GM15510 (cell line): ENCODE measurements around the gene SLC5A5.

Source experiments
- POLR2A ChIP-seq: IDR thresholded peaks from 3 replicates; pipeline ENCODE4 v1.6.1; 2011; ENCODE audit warnings: borderline replicate concordance; ENCODE audit not compliant: insufficient read length; ENCODE audit errors: extremely low read depth

Gene SLC5A5

GRCh38 chr19:17841810-17842662 lies 29.7 kb upstream of the SLC5A5 start:
- TF ChIP-seq POLR2A, result no peak

GRCh38 chr19:17842663-17843291 lies 29.0 kb upstream of the SLC5A5 start:
- TF ChIP-seq POLR2A, result no peak

GRCh38 chr19:17843292-17843827 lies 28.4 kb upstream of the SLC5A5 start:
- TF ChIP-seq POLR2A, result no peak

GRCh38 chr19:17843908-17844490 lies 27.7 kb upstream of the SLC5A5 start:
- TF ChIP-seq POLR2A, result no peak

- TF ChIP-seq POLR2A, result no peak
Measured at GRCh38 chr19:17846146-17846545, 25.6 kb upstream of the SLC5A5 start.

GRCh38 chr19:17847538-17848366 lies 24.0 kb upstream of the SLC5A5 start, which contains the start of gene JAK3:
JAK3 (minus strand) TSS chr19:17847982; CDS start chr19:17844417, 3,565 bp downstream.
- peak; percentile 76 for TF ChIP-seq POLR2A

- TF ChIP-seq POLR2A, result no peak
Measured at GRCh38 chr19:17848595-17849292, 23.0 kb upstream of the SLC5A5 start.

- TF ChIP-seq POLR2A, result no peak
Measured at GRCh38 chr19:17854061-17854460, 17.7 kb upstream of the SLC5A5 start.

- TF ChIP-seq POLR2A, result no peak
Measured at GRCh38 chr19:17855280-17856152, 16.2 kb upstream of the SLC5A5 start.

- peak; percentile 96 for TF ChIP-seq POLR2A
Measured at GRCh38 chr19:17859533-17860330, 12.0 kb upstream of the SLC5A5 start, which contains the start of gene RPL18A. RPL18A (plus strand) TSS chr19:17859910; CDS start chr19:17859957, 47 bp downstream.

GRCh38 chr19:17860331-17860992 lies 11.3 kb upstream of the SLC5A5 start:
- TF ChIP-seq POLR2A, result no peak

- TF ChIP-seq POLR2A, result no peak
Measured at GRCh38 chr19:17860993-17861360, 10.8 kb upstream of the SLC5A5 start.
